SU-DHL-6 (cell line): ENCODE data around the gene TEAD1.

ENCODE experiments used
- H2AFZ ChIP-seq: fragments of 200-600 bp; sonication (generic); 2 replicates; pipeline ENCODE4 v1.6.1; 2014; ENCODE audit warnings: low read depth, mild to moderate bottlenecking, moderate library complexity, mixed read lengths, antibody characterized with exemption, low read length; ENCODE audit not compliant: severe bottlenecking
- H3F3A ChIP-seq: fragments of 200-600 bp; shearing (Covaris generic); 2 replicates; pipeline ENCODE4 v1.6.0; 2016; ENCODE audit warnings: antibody characterized with exemption, mild to moderate bottlenecking; ENCODE audit not compliant: insufficient read depth
- H3K27ac ChIP-seq: fragments of 200-600 bp; sonication (generic); 2 replicates; pipeline ENCODE4 v1.5.1; 2016; ENCODE audit warnings: low read depth, mild to moderate bottlenecking, low read length, moderate library complexity, mixed read lengths
- H3K27me3 ChIP-seq: fragments of 200-600 bp; sonication (generic), shearing (Covaris generic); 2 replicates; pipeline ENCODE4 v1.6.0; 2014; ENCODE audit warnings: mild to moderate bottlenecking, low read length
- H3K36me3 ChIP-seq: fragments of 200-600 bp; sonication (generic); 2 replicates; pipeline ENCODE4 v1.6.1; 2014; ENCODE audit warnings: mild to moderate bottlenecking, low read length, mixed read lengths
- H3K4me2 ChIP-seq: fragments of 300-600, 200-600 bp; shearing (Covaris generic), sonication (generic); 2 replicates; pipeline ENCODE4 v1.6.0; 2014; ENCODE audit warnings: low read length, low read depth, mild to moderate bottlenecking; ENCODE audit not compliant: poor library complexity, severe bottlenecking
- H3K4me3 ChIP-seq: fragments of 200-600 bp; sonication (generic); 2 replicates; pipeline ENCODE4 v1.5.1; 2014; ENCODE audit warnings: antibody characterized with exemption, low read length, mild to moderate bottlenecking, mixed read lengths; ENCODE audit not compliant: insufficient read depth, poor library complexity, severe bottlenecking
- H3K79me2 ChIP-seq: fragments of 200-600 bp; sonication (generic); 2 replicates; pipeline ENCODE4 v1.6.1; 2014; ENCODE audit warnings: mild to moderate bottlenecking, low read length, moderate library complexity; ENCODE audit not compliant: insufficient read depth
- H3K9ac ChIP-seq: fragments of 200-600 bp; sonication (generic); 2 replicates; pipeline ENCODE4 v1.7.0; 2014; ENCODE audit warnings: mild to moderate bottlenecking, low read length
- H3K9me2 ChIP-seq: fragments of 200-600 bp; sonication (generic); replicated peaks from 2 replicates; pipeline ENCODE4 v1.6.1; 2014; ENCODE audit warnings: low read length; ENCODE audit not compliant: insufficient read depth
- H3K9me3 ChIP-seq: fragments of 200-600 bp; sonication (generic); 2 replicates; pipeline ENCODE4 v1.6.1; 2014; ENCODE audit warnings: low read length, mixed read lengths; ENCODE audit not compliant: insufficient read depth
- H4K20me1 ChIP-seq: fragments of 200-600 bp; sonication (generic); 2 replicates; pipeline ENCODE4 v1.6.1; 2014; ENCODE audit warnings: low read depth, mild to moderate bottlenecking, antibody characterized with exemption, low read length, moderate library complexity, mixed read lengths
- EZH2phosphoT487 ChIP-seq: fragments of 200-600 bp; sonication (generic), shearing (Covaris generic); conservative IDR thresholded peaks from 2 replicates; pipeline ENCODE4 v1.6.1; 2018; ENCODE audit warnings: mild to moderate bottlenecking, antibody characterized with exemption, low read length, moderate library complexity, mixed read lengths
- TF ChIP-seq, protein P1 (sequence below): fragments of 200-600 bp; sonication (generic); IDR thresholded peaks from one replicate; pipeline ENCODE4 v1.5.1; 2017; ENCODE audit warnings: antibody characterized with exemption, mild to moderate bottlenecking, low read length, moderate library complexity; ENCODE audit not compliant: insufficient read depth, poor library complexity, severe bottlenecking

The TEAD1 gene

DNA sequence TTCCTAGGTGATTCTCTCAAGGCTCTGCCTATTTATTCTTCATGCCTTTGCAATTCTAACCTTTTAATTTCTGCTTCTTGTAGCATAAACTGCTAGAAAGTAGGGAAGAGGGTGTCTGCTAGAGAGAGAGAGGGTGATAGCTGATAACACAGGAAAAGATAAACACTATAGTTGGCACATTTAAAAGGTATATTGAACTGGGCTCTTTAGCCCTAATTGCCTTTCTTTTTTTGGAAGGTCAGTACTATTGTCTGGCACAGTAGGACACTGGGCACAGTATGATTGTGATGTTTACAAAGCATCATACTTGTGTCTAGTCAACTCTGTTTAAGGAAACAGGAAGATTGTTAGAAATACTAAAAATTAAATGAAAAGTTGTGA, 33.3 kb downstream of the TEAD1 start:
- H3K9ac ChIP-seq, result no peak overlapping the region
- H3K4me2 ChIP-seq, result no peak overlapping the region
- no peak overlapping the region for H2AFZ ChIP-seq
- H3K27ac ChIP-seq, result no peak overlapping the region
- TF ChIP-seq, protein P1, sequence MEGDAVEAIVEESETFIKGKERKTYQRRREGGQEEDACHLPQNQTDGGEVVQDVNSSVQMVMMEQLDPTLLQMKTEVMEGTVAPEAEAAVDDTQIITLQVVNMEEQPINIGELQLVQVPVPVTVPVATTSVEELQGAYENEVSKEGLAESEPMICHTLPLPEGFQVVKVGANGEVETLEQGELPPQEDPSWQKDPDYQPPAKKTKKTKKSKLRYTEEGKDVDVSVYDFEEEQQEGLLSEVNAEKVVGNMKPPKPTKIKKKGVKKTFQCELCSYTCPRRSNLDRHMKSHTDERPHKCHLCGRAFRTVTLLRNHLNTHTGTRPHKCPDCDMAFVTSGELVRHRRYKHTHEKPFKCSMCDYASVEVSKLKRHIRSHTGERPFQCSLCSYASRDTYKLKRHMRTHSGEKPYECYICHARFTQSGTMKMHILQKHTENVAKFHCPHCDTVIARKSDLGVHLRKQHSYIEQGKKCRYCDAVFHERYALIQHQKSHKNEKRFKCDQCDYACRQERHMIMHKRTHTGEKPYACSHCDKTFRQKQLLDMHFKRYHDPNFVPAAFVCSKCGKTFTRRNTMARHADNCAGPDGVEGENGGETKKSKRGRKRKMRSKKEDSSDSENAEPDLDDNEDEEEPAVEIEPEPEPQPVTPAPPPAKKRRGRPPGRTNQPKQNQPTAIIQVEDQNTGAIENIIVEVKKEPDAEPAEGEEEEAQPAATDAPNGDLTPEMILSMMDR, result no peak
- TF ChIP-seq EZH2phosphoT487, result no peak
- H3F3A ChIP-seq, result no peaks in the 10 kb centered on the region
- no peaks in the 10 kb centered on the region for H3K79me2 ChIP-seq
- no peaks in the 10 kb centered on the region for H4K20me1 ChIP-seq
- no peaks in the 10 kb centered on the region for H3K9me3 ChIP-seq
- H3K4me3 ChIP-seq, result no peak overlapping the region
- H3K27me3 ChIP-seq, result no peaks in the 10 kb centered on the region
- H3K9me2 ChIP-seq, result no peaks in the 10 kb centered on the region
- H3K36me3 ChIP-seq, result no peaks in the 10 kb centered on the region

DNA sequence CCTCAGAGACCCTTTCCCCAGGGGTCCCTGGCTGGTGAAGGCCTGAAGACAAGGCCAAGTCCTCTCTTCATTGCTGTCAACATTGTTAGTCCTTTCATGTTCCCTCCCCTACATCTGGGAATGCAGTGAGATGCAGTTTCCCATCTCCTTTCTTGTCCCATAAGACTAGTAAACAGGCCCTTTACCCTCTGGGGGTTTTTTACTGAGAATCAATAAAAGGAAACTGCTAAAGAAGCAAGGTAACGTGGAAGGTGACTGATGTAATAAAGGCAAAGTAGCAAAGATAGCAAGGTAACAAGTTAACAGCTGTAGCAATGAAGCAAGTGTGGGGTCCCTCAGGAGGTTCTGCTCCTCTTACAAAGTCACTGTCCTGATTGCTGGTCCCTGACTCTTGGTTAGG, 37.3 kb downstream of the TEAD1 start:
- TF ChIP-seq, protein P1, result no peak
- no peak for TF ChIP-seq EZH2phosphoT487
- Histone ChIP-seq H3F3A (no peaks in the 10 kb centered on the region), H3K9me2 (no peaks in the 10 kb centered on the region), H3K9me3 (no peaks in the 10 kb centered on the region), H4K20me1 (no peaks in the 10 kb centered on the region), H3K27ac (no peak overlapping the region), H2AFZ (no peak overlapping the region), H3K27me3 (0 out of 2 replicates have a peak, but pooled peaks cover 4% of the 10 kb centered on the region), H3K9ac (no peak overlapping the region), H3K36me3 (no peaks in the 10 kb centered on the region), H3K79me2 (no peaks in the 10 kb centered on the region), H3K4me3 (no peak overlapping the region), H3K4me2 (no peak overlapping the region)

DNA sequence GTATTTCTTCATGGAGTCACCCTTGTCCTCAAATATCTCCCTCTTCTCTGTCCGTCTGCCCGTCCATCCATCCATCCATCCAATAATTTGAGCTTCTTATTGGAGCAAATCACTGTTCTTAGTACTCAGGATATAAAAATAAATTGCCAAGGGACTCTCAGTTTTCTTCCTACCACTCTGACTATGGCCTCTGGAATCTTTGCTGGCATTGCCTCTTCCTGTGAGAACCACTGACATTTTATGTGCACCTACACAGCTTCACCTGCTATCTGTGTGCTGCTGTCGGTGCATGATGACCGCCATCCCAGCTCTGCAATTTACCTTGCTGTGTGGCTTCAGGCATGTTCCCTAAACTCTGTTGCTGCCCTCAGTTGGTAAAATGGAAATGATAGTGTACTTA, 37.9 kb downstream of the TEAD1 start:
- H2AFZ ChIP-seq, result no peak overlapping the region
- H3K27ac ChIP-seq, result no peak overlapping the region
- no peaks in the 10 kb centered on the region for H3K36me3 ChIP-seq
- H3K4me2 ChIP-seq, result no peak overlapping the region
- TF ChIP-seq, protein P1, result no peak
- no peak for TF ChIP-seq EZH2phosphoT487
- H3K79me2 ChIP-seq, result no peaks in the 10 kb centered on the region
- no peaks in the 10 kb centered on the region for H3K9me3 ChIP-seq
- H3K4me3 ChIP-seq, result no peak overlapping the region
- no peaks in the 10 kb centered on the region for H3K9me2 ChIP-seq
- no peaks in the 10 kb centered on the region for H3F3A ChIP-seq
- 0 out of 2 replicates have a peak, but pooled peaks cover 4% of the 10 kb centered on the region for H3K27me3 ChIP-seq
- H3K9ac ChIP-seq, result no peak overlapping the region
- no peaks in the 10 kb centered on the region for H4K20me1 ChIP-seq
